KMS-11 (cell line): ENCODE data around the gene RPS19.

ENCODE experiments used
- H2AFZ ChIP-seq: fragments of 200-600 bp; sonication (generic); 2 replicates; pipeline ENCODE4 v1.6.1; 2016; ENCODE audit warnings: antibody characterized with exemption, mixed run types, low read depth
- H3K27ac ChIP-seq: fragments of 200-600 bp; sonication (generic); 2 replicates; pipeline ENCODE4 v1.6.1; 2016; ENCODE audit warnings: mild to moderate bottlenecking, mixed run types
- H3K27me3 ChIP-seq: fragments of 200-600 bp; sonication (generic); 2 replicates; pipeline ENCODE4 v1.6.1; 2017; ENCODE audit warnings: mild to moderate bottlenecking, low read depth, mixed run types, moderate library complexity; ENCODE audit not compliant: insufficient read depth
- H3K36me3 ChIP-seq: fragments of 200-600 bp; sonication (generic); 2 replicates; pipeline ENCODE4 v1.6.1; 2017; ENCODE audit warnings: mild to moderate bottlenecking, mixed run types; ENCODE audit not compliant: insufficient read depth
- H3K4me1 ChIP-seq: fragments of 200-600 bp; sonication (generic); 2 replicates; pipeline ENCODE4 v1.6.1; 2016; ENCODE audit warnings: mild to moderate bottlenecking, low read depth, mixed run types; ENCODE audit not compliant: poor library complexity, severe bottlenecking
- H3K4me2 ChIP-seq: fragments of 200-600 bp; sonication (generic); 2 replicates; pipeline ENCODE4 v1.7.0; 2016; ENCODE audit warnings: mild to moderate bottlenecking, mixed run types
- H3K4me3 ChIP-seq: fragments of 200-600 bp; sonication (generic); IDR thresholded peaks from 2 replicates; pipeline ENCODE4 v1.6.1; 2017; ENCODE audit warnings: low read depth, low read length, mixed read lengths; ENCODE audit not compliant: insufficient read depth
- H3K79me2 ChIP-seq: fragments of 200-600 bp; sonication (generic); 2 replicates; pipeline ENCODE4 v1.6.1; 2016; ENCODE audit warnings: low read depth, mixed run types; ENCODE audit not compliant: insufficient read depth
- H3K9ac ChIP-seq: fragments of 200-600 bp; sonication (generic); 2 replicates; pipeline ENCODE4 v1.6.1; 2016; ENCODE audit warnings: mild to moderate bottlenecking, mixed run types
- H4K20me1 ChIP-seq: fragments of 200-600 bp; sonication (generic); 2 replicates; pipeline ENCODE4 v1.6.1; 2016; ENCODE audit warnings: mild to moderate bottlenecking, mixed run types; ENCODE audit not compliant: insufficient read depth
- CTCF ChIP-seq: fragments of 200-600 bp; sonication (generic); conservative IDR thresholded peaks from 2 replicates; pipeline ENCODE4 v1.6.1; 2017; ENCODE audit warnings: low read depth, mild to moderate bottlenecking, antibody characterized with exemption, low read length, moderate library complexity, mixed read lengths

Gene RPS19

GRCh38 chr19:41849067-41849466 lies 11.0 kb upstream of the RPS19 start:
- Histone ChIP-seq H3K27me3 (peaks cover 83% of the 10 kb centered on the region), H3K79me2 (no peaks in the 10 kb centered on the region), H3K36me3 (no peaks in the 10 kb centered on the region), H3K9ac (no peak overlapping the region), H3K4me1 (no peaks in the 10 kb centered on the region), H3K4me3 (no peak overlapping the region), H3K4me2 (no peak overlapping the region), H3K27ac (no peak overlapping the region), H2AFZ (no peak overlapping the region), H4K20me1 (no peaks in the 10 kb centered on the region)
- TF ChIP-seq CTCF: no peak

GRCh38 chr19:41850381-41850780 lies 9.7 kb upstream of the RPS19 start:
- no peaks in the 10 kb centered on the region for H4K20me1 ChIP-seq
- no peaks in the 10 kb centered on the region for H3K36me3 ChIP-seq
- H3K4me1 ChIP-seq: no peaks in the 10 kb centered on the region
- no peak for TF ChIP-seq CTCF
- H3K4me3 ChIP-seq: no peak overlapping the region
- H2AFZ ChIP-seq: no peak overlapping the region
- no peak overlapping the region for H3K27ac ChIP-seq
- peaks cover 94% of the 10 kb centered on the region for H3K27me3 ChIP-seq
- H3K79me2 ChIP-seq: no peaks in the 10 kb centered on the region
- H3K4me2 ChIP-seq: no peak overlapping the region
- H3K9ac ChIP-seq: no peak overlapping the region

- H4K20me1 ChIP-seq: no peaks in the 10 kb centered on the region
- no peak overlapping the region for H2AFZ ChIP-seq
- H3K4me1 ChIP-seq: no peaks in the 10 kb centered on the region
- H3K9ac ChIP-seq: no peak overlapping the region
- H3K27me3 ChIP-seq: peaks cover 86% of the 10 kb centered on the region
- H3K36me3 ChIP-seq: no peaks in the 10 kb centered on the region
- TF ChIP-seq CTCF: no peak
- H3K4me2 ChIP-seq: no peak overlapping the region
- H3K79me2 ChIP-seq: no peaks in the 10 kb centered on the region
- H3K4me3 ChIP-seq: no peak overlapping the region
- no peak overlapping the region for H3K27ac ChIP-seq
Measured at GRCh38 chr19:41851456-41851855, 8.6 kb upstream of the RPS19 start.

- no peak overlapping the region for H3K9ac ChIP-seq
- no peaks in the 10 kb centered on the region for H3K4me1 ChIP-seq
- no peak for TF ChIP-seq CTCF
- no peak overlapping the region for H3K27ac ChIP-seq
- H3K4me2 ChIP-seq: no peak overlapping the region
- no peaks in the 10 kb centered on the region for H3K36me3 ChIP-seq
- H2AFZ ChIP-seq: no peak overlapping the region
- H3K79me2 ChIP-seq: no peaks in the 10 kb centered on the region
- no peaks in the 10 kb centered on the region for H4K20me1 ChIP-seq
- H3K27me3 ChIP-seq: peaks cover 70% of the 10 kb centered on the region
- H3K4me3 ChIP-seq: no peak overlapping the region
Measured at GRCh38 chr19:41853344-41853743, 6.7 kb upstream of the RPS19 start.
